Immature natural killer cell (primary cell): ENCODE results near the gene CP. TPM values are rescaled to one million over a fixed set of nuclear protein-coding genes. Genes with fewer than 3 reads are reported as not detected.
"Not testable (repeated sequence)": the region's sequence is repeated elsewhere in the genome, so short reads cannot be mapped to it uniquely, and the experiment has no call there.

Experiments
- DNase-seq, 3 donors: peaks; one replicate each; pipeline ENCODE4 v3.0.0; 2022; ENCODE audit warnings: mixed read lengths in 1 of 3
- H3K27ac Mint-ChIP-seq, 6 donors: one replicate each; pipeline ENCODE4 v1.8.0; 2020; ENCODE audit warnings: mixed read lengths in 6 of 6, mild to moderate bottlenecking in 5 of 6, inconsistent platforms in 4 of 6, moderate library complexity in 3 of 6
- H3K27me3 Mint-ChIP-seq, 3 donors: one replicate each; pipeline ENCODE4 v1.8.0; 2020 to 2021; ENCODE audit warnings: low read depth in 3 of 3, mild to moderate bottlenecking in 3 of 3, mixed read lengths in 3 of 3, moderate library complexity in 3 of 3, inconsistent platforms in 1 of 3
- H3K36me3 Mint-ChIP-seq, 3 donors: one replicate each; pipeline ENCODE4 v1.8.0; 2020; ENCODE audit warnings: mixed read lengths in 3 of 3, inconsistent platforms in 2 of 3, mild to moderate bottlenecking in 2 of 3
- H3K4me1 Mint-ChIP-seq, 2 donors: one replicate each; pipeline ENCODE4 v1.8.0; 2020; ENCODE audit warnings: inconsistent platforms in 2 of 2, mild to moderate bottlenecking in 2 of 2, mixed read lengths in 2 of 2, moderate library complexity in 1 of 2
- H3K4me3 Mint-ChIP-seq, 5 donors: one replicate each; pipeline ENCODE4 v1.8.0; 2020; ENCODE audit warnings: mild to moderate bottlenecking in 5 of 5, mixed read lengths in 5 of 5, inconsistent platforms in 3 of 5, moderate library complexity in 3 of 5
- H3K9me3 Mint-ChIP-seq, 6 donors: one replicate each; pipeline ENCODE4 v1.8.0; 2020; ENCODE audit warnings: mild to moderate bottlenecking in 6 of 6, mixed read lengths in 6 of 6, inconsistent platforms in 4 of 6, moderate library complexity in 3 of 6
- polyA plus RNA-seq, 3 donors: library from polyadenylated mRNA; unstranded; fragments of 300-500 nt; fragmentation: Illumina TruSeq; gene quantifications; one replicate each; pipeline ENCODE4 v1.2.3, GENCODE V29; 2021

Gene CP
- polyA plus RNA-seq, 3 donors from 2014 or later = 0.77 TPM; not detected in 2

DNA sequence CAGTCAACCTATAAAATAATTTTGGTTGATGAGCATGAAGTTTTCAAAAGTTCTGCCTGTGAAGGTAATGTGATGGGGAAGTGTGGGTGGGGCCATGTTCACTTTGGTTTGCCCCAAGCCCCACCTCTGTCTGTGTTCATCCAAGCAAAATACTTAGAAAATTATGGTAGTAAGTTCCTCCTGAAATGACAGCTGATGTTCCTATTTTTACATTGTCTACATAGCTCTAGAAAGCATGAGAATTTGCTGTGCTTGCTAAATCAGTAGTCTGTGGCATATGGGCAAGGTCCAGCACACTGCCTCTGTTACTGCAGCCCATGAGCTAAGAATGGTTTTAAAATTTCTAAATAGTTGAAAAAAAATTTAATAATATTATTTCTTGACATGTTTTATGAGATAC is 21.9 kb upstream of the CP start:
- H3K27me3 Mint-ChIP-seq = peaks cover 0 to under 1% (median 0%) of the 10 kb centered on the region in 3 donors
- no peak overlapping the region for H3K4me3 Mint-ChIP-seq
- no peaks in the 10 kb centered on the region for H3K36me3 Mint-ChIP-seq
- H3K4me1 Mint-ChIP-seq = peaks cover 9 to 13% of the 10 kb centered on the region in 2 donors
- no peak for DNase-seq
- H3K27ac Mint-ChIP-seq = no peak overlapping the region
- H3K9me3 Mint-ChIP-seq = no peaks in the 10 kb centered on the region

DNA sequence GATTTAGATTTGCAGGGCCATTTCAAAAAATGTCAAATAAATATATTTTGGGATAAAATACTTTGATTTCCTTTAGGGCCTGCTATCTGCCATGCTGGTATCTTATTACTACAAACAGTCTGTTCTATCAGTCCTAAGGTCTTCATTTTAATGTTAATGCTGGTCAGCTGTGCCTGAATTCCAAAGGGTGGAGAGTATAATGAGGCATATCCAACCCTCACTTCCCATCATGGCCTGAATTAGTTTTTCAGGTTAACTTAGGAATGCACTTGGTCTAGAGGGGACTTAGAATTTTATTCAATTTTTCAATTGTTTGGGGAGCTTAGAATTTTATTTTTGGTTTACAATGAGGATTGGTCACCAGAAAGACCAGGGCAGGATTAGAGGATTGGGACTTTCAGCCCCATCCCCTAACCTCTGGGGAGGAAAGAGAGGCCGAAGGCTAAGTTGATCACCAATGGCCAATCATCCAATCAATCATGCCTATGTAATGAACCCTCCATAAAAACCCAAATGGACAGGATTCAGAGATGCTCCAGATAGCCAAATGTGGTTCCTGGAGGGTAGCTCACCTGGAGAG is 17.8 kb upstream of the CP start:
- no peak overlapping the region for H3K27ac Mint-ChIP-seq
- H3K4me3 Mint-ChIP-seq = no peak overlapping the region
- no peaks in the 10 kb centered on the region for H3K36me3 Mint-ChIP-seq
- no peak for DNase-seq
- peaks cover 0 to 1% (median 0%) of the 10 kb centered on the region in 6 donors for H3K9me3 Mint-ChIP-seq
- peaks cover 0 to 4% (median 3%) of the 10 kb centered on the region in 3 donors for H3K27me3 Mint-ChIP-seq
- no peaks in the 10 kb centered on the region for H3K4me1 Mint-ChIP-seq

DNA sequence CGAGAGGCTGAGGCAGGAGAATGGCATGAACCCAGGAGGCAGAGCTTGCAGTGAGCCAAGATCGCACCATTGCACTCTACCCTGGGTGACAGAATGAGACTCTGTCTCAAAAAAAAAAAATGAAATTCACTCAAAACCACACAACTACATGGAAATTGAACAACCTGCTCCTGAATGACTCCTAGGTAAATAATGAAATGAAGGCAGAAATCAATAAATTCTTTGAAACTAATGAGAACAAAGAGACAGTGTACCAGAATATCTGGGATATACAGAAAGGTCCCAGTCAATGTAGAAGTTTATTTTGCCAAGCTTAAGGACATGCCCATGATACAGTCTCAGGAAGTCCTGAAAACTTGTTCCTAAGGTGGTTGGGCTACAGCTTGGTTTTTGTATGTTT is 16.6 kb upstream of the CP start:
- not testable (repeated sequence) for H3K27me3 Mint-ChIP-seq, DNase-seq, H3K4me3 Mint-ChIP-seq

DNA sequence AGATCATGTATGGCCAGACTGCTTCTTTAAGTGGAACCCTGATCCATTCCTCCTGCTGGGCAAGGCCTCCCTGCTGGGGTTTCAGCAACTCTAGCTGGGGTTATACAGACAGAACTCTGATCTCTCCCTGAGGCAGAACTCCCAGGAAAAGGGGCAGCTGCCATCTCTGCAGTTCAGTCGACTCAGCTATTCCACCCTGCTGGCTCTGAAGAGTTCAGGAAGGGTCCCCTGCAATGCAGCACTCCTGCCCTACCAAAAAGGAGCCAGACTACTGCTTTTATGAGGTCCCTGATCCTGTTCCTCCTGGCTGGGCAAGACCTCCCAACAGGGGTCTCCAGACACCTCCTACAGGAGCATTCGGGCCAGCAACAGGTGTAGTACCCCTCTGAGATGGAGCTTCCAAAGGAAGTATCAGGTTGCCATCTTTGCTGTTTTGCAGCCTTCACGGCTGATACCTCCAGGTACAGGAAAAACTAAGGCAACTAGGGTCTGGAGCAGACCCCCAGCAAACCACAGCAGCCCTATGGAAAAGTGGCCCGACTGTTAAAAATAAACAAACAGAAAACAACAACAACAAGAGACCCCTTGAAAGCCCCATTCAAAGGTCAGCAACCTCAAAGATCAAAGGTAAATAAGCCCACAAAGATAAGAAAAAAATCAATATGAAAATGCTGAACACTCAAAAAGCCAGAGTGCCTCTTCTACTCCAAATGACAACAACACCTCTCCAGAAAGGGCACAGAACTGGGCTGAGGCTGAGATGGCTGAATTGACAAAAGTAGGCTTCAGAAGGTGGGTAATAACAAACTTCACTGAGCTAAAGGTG is 14.2 kb upstream of the CP start:
- peaks cover 0 to 1% (median 0%) of the 10 kb centered on the region in 6 donors for H3K9me3 Mint-ChIP-seq
- H3K36me3 Mint-ChIP-seq = peaks cover 0 to 8% (median 5%) of the 10 kb centered on the region in 3 donors
- peaks cover 0 to 4% (median 3%) of the 10 kb centered on the region in 3 donors for H3K27me3 Mint-ChIP-seq
- no peak overlapping the region for H3K27ac Mint-ChIP-seq
- no peaks in the 10 kb centered on the region for H3K4me1 Mint-ChIP-seq
- no peak overlapping the region for H3K4me3 Mint-ChIP-seq
- DNase-seq = no peak

More for the DNA sequence above, 16.6 kb upstream of the CP start:
- not testable (repeated sequence) for H3K4me1 Mint-ChIP-seq, H3K36me3 Mint-ChIP-seq, H3K9me3 Mint-ChIP-seq, H3K27ac Mint-ChIP-seq

DNA sequence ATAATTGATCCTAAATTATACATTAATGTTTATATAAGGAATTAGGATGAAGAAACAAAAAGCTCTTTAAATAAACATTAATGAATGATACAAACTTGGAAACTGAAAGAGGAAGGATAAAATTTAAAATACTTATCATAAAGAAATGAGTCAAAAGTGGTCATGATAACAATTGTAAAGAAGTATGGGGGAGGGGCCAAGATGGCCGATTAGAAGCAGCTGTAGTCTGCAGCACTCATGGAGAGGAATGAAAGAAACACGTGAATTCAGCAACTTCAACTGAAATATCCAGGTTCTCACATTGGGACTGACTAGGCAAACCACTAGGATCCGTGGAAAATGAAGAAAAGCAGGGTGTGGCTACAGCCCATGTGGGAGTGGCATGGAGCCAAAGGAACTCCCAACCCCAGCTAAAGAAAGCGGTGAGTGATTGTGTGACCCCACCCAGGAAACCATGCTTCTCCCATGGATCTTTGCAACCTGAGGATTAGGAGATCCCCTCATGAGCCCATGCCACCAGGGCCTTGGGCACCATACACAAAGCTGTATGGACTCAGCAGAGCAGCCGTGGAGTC is 13.1 kb upstream of the CP start:
- Mint-ChIP-seq H3K4me3 (no peak overlapping the region), H3K9me3 (peaks cover 0 to 1% (median 0%) of the 10 kb centered on the region in 6 donors), H3K27me3 (peaks cover 0 to 4% (median 3%) of the 10 kb centered on the region in 3 donors), H3K4me1 (no peaks in the 10 kb centered on the region), H3K36me3 (peaks cover 0 to 8% (median 5%) of the 10 kb centered on the region in 3 donors), H3K27ac (no peak overlapping the region)
- DNase-seq = no peak

DNA sequence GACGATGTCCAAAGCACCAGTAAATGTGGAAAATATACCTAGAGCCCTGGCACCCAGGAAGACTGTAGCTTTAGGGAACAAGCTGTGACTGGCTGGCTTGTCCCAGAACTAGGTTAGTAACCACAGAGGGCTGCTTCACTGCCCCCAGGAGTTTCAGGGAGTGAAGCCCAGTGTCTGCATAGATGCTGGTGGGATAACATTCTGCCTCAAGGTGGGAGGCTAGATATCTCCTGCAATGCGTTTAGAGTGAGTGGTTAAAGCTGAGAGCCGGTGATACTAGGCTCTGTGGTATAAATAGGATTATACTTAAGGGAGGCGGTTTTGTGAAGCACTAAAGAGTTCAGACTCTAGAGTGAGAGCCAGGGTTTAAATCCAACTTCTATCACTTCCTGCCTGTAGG is 11.7 kb upstream of the CP start:
- Mint-ChIP-seq H3K9me3 (peaks cover 0 to 1% (median 0%) of the 10 kb centered on the region in 6 donors), H3K4me3 (no peak overlapping the region), H3K27ac (no peak overlapping the region), H3K36me3 (peaks cover 0 to 8% (median 5%) of the 10 kb centered on the region in 3 donors), H3K27me3 (peaks cover 0 to 5% (median 2%) of the 10 kb centered on the region in 3 donors), H3K4me1 (no peaks in the 10 kb centered on the region)
- no peak for DNase-seq

DNA sequence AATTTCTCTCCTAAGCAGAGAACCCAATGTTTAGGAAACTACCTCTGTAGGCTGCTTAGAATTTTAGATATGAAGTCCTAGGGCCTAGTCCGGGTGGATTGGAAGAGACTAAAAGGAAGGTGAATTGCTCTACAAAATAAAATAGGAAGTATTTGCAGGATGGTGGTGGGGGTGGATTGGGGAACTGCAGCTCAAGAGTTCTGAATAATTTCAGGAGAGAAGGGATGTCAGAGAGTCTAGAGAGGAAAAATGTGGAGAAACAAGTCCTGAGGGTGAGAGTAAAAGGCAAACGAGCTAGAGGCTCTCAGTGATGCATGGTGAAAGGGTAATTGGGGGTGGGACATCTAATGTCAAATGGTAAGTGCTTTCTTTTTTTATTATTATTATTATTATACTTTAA is 10.2 kb upstream of the CP start:
- Mint-ChIP-seq H3K36me3 (peaks cover 0 to 8% (median 5%) of the 10 kb centered on the region in 3 donors), H3K27ac (no peak overlapping the region), H3K27me3 (peaks cover 0 to 5% (median 2%) of the 10 kb centered on the region in 3 donors), H3K4me3 (no peak overlapping the region), H3K9me3 (peaks cover 0 to 1% (median 0%) of the 10 kb centered on the region in 6 donors), H3K4me1 (no peaks in the 10 kb centered on the region)
- DNase-seq = no peak

DNA sequence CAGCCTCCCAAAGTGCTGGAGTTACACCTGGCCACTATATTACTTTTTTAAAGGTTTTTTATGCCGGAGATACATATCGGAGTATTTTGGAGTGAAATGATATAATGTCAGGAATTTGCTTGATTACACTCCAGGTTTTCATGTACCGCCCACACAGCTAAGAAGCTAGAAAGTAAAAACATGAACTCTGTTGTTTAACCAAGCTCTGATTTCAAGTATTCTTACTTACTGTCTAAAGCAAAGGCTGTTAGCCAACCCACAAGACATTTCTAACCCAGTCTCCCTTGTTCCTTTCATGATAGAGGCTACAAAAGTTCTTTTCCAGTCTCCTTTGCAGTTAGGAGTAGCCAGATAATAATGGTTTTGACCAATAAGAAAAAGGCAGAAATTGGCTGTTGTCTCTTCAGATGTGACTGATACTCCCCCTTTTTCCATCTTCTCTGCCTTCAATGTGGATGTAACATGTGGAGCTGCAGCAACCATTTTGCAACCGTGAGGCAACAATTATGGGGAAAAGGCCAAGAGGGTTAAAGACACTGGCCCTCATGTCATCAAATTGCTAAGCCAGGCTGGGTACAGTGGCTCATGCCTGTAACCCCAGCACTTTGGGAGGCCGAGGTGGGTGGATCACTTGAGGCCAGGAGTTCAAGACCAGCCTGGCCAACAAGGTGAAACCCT is 6.1 kb upstream of the CP start:
- peaks cover 20 to 30% of the 10 kb centered on the region in 2 donors for H3K4me1 Mint-ChIP-seq
- peaks cover 0 to 8% (median 5%) of the 10 kb centered on the region in 3 donors for H3K36me3 Mint-ChIP-seq
- H3K4me3 Mint-ChIP-seq = no peak overlapping the region
- peaks cover 0 to 5% (median 2%) of the 10 kb centered on the region in 3 donors for H3K27me3 Mint-ChIP-seq
- no peaks in the 10 kb centered on the region for H3K9me3 Mint-ChIP-seq
- no peak overlapping the region for H3K27ac Mint-ChIP-seq
- no peak for DNase-seq

DNA sequence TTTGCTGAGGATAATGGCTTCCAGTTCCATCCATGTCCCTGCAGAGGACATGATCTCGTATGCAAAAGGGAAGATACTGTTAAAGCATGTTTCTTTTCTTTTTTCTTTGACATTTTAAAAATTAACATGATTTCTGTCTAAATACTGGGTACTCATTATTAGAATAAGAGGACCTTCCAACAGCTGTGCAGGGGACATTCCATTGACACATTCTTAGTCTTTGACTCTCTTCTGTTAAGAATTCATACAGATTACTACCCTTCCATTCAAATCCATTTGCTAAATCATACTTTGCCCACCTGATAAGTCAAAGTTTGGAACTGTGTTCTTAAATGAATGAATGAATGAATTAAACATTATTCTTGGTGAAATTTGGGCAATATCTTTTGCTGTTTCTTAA is 5.1 kb upstream of the CP start:
- no peak for DNase-seq
- Mint-ChIP-seq H3K4me1 (peaks cover 20 to 30% of the 10 kb centered on the region in 2 donors), H3K36me3 (peaks cover 0 to 5% (median 5%) of the 10 kb centered on the region in 3 donors), H3K27ac (peak overlapping the region in 1 of 6 donors; percentile 36), H3K4me3 (no peak overlapping the region), H3K27me3 (peaks cover 0 to 5% (median 2%) of the 10 kb centered on the region in 3 donors), H3K9me3 (no peaks in the 10 kb centered on the region)

DNA sequence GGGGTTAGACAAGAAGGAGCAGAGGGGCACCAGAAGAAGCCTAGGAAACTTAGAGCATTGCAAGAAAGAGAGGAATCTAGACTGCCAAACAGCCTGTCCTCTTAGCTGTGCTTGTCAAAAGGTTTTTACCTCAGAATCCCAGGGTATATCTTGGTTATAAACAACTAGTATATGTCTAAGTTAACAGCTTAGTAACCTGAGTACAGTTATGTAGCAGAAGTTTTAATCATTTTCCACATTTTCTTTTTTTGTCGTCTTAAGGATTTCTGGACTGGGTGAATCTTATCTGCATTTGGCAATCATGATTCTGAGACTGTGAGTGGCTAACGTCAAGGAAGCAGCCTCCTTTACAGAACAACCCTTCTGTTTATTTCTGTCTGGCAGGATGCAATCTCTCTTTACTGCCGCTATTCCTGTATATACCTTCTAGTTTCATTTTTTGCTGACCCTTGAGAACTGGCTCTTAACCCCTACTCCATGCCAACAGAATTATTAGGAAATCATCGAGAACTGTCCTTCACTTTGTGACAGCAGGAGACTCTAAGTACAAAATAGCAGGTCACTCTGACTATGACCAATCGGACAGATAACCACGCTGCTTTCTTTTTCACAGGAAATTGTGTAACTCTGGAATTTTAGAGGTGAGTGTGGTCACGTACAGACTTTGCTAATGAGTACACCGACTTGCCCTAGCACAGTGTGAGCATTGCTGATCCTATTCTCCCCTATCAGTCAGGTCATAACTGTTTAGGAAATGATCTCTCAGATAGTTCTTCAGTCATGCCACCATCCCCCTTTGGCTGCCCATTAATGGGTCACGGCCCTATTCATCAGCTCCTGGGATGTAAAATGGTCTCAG is 3.3 kb upstream of the CP start:
- peak; percentile 49 to 58 (median 51) for DNase-seq
- H3K4me3 Mint-ChIP-seq = peak overlapping the region; percentile 77 to 97 (median 88)

DNA sequence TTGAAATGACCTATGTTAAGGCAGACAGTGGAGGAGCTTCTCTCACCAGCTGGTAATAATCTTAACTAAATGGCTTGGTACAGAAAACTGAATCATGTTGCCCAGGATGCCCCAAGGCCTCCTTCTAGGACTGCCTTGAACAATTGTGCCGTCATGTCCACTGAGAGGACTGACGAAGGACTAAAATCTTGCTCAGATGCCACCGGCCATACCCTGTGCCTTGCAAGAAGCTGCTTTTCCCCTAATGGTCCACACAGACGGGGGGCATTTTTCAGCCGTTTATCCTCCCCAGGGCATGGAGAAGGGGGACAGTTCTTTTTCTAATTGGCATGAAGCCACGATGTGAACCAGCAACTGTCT is 1.8 kb upstream of the CP start:
- Mint-ChIP-seq H3K27me3 (peaks cover 0 to 5% (median 0%) of the 10 kb centered on the region in 3 donors), H3K36me3 (no peaks in the 10 kb centered on the region), H3K27ac (peak overlapping the region in 2 of 6 donors; percentile 14 to 37), H3K4me1 (peaks cover 20 to 30% of the 10 kb centered on the region in 2 donors), H3K4me3 (peak overlapping the region in 4 of 5 donors; percentile 22 to 70 (median 61)), H3K9me3 (no peaks in the 10 kb centered on the region)
- no peak for DNase-seq

More for the DNA sequence above, 3.3 kb upstream of the CP start:
- Mint-ChIP-seq H3K9me3 (no peaks in the 10 kb centered on the region), H3K36me3 (no peaks in the 10 kb centered on the region), H3K4me1 (peaks cover 20 to 30% of the 10 kb centered on the region in 2 donors), H3K27ac (peak overlapping the region; percentile 80 to 95 (median 90)), H3K27me3 (peaks cover 0 to 5% (median 2%) of the 10 kb centered on the region in 3 donors)

DNA sequence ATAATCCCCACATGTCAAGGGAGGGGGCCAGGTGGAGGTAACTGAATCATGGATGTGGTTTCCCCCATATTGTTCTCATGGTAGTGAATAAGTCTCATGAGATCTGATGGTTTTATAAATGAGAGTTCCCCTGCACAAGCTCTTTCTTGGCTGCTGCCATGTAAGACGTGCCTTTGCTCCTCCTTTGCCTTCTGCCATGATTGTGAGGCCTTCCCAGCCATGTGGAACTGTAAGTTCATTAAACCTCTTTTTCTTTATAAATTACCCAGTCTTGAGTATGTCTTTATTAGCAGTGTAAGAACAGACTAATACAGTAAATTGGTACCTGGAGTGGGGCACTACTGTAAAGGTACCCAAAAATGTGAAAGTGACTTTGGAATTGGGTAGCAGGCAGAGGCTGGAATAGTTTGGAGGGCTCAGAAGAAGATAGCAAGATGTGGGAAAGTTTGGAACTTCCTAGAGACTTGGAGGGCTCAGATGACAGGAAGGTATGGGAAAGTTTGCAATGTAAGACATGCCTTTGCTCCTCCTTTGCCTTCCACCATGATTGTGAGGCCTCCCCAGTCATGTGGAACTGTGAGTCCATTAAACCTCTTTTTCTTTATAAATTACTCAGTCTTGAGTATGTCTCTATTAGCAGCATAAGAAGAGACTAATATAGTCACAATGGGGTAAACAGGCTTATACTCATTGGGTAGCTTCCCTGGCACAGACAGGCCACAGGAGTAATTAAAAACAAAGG is 2.1 kb downstream of the CP start:
- not testable (repeated sequence) for DNase-seq, H3K4me3 Mint-ChIP-seq, H3K9me3 Mint-ChIP-seq, H3K36me3 Mint-ChIP-seq, H3K27me3 Mint-ChIP-seq, H3K27ac Mint-ChIP-seq
- peaks cover 8 to 14% of the 10 kb centered on the region in 2 donors for H3K4me1 Mint-ChIP-seq
